Stimulated activated CD4-positive, alpha-beta T cell treated with anti-CD3 and anti-CD28 coated beads, Interleukin-15, amount 100 ng/mL, for 24 hours (primary cell): ENCODE results near the gene WDHD1.
"Not testable (repeated sequence)": the region's sequence is repeated elsewhere in the genome, so short reads cannot be mapped to it uniquely, and the experiment has no call there.

Experiments
- DNase-seq: peaks from one replicate; pipeline ENCODE4 v3.0.0-alpha.2; 2020

The WDHD1 gene

GRCh38 chr14:55045087-55045486 is 18.2 kb upstream of the WDHD1 start:
- DNase-seq = no peak

GRCh38 chr14:55043528-55043927 is 16.6 kb upstream of the WDHD1 start:
- DNase-seq = no peak

- no peak for DNase-seq
Observed at GRCh38 chr14:55038708-55039107, 11.8 kb upstream of the WDHD1 start.

- not testable (repeated sequence) for DNase-seq
Observed at GRCh38 chr14:55037995-55038394, 11.1 kb upstream of the WDHD1 start.

DNA sequence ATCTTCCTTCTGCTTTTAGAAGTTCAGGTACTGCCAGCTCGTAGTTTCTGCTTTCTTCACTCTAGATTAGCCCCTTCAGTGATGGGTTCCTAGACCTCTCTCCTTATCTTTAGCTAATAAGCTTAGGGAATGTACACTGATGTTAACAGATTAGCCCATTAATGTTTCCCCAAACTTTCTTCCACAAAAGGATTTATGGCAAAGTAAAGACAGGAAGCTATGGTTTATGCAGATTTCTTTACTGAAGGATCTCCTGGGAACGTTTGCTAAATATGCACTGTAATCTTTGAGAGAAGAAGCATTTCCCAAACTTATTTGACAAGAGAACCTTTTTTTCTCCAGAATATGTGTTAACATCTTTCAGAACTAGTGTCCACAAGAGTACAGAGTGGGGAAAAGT is 4.3 kb upstream of the WDHD1 start:
- no peak for DNase-seq

DNA sequence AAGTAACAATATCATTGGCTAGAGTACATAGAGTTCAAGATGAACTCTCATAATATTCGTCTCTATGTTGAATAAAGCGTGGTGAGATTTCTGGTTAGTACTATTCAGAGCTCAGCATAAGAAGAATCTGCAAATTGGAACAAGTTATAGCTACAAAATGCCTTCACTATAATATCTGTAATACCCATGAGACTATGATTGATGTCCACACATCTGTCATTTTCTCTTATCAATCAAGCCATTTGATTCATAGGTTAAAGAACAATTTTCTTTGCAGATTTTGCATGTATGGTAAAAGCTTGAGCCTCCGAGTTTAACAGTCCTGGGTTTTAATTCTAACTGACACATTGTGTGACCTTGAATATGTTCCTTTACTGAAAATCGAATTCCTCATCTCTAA is 1.6 kb upstream of the WDHD1 start:
- no peak for DNase-seq

DNA sequence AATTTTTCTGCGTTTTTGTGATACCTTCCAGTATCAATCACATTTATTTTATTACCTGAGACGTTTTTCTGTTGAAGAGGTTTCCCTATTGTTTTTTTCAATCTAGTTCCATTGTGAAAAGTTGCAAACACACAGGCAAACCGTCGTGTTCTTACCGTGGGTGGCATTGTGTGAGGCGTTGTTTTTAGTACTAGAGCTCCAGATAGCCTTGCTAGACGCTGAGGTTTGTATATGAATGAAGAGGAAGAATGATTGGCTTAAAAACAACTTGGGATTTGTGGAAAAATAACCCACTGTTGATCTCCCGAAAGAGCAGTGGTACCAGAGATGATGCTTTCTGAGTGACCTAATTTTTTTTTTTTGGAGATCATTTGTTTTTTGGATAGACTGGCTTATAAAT is 1.2 kb upstream of the WDHD1 start:
- no peak for DNase-seq

DNA sequence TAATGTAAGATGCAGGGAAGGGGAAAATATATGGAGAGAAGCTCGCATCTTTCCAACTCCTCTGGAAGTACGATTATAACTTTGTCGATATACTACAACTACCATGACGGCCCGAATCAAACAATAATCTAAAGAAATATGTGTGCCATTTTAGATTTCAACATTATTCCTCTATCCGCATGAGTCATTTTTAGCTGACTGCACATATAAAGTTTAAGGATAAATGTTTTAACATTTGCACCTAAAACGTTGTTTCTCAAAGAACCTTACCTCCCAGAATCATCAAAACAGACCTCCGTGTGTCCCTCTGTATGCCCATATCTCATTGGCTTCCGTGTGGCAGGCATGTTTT is 482 bp downstream of the WDHD1 start:
- no peak for DNase-seq

DNA sequence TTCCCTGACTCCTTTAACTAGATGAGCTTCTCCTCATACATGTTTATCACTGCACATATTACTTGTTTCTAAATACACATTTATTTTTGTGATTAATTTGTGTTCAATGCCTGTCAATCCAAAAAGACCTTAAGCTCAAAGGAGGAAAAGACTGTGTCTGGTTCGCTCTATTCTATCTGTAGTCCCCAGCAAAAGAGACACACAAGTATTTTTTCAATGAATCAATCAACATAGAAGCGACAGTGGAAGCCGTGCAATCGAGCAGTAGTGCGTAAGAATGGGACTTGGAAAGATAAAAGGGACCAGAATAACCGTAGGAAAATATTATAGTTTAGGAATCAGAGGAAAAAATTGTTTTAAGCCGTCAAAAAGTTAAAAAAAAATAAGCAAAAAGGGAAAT is 951 bp downstream of the WDHD1 start:
- DNase-seq = no peak

GRCh38 chr14:55024365-55024764 is 2.5 kb downstream of the WDHD1 start:
- not testable (repeated sequence) for DNase-seq

DNA sequence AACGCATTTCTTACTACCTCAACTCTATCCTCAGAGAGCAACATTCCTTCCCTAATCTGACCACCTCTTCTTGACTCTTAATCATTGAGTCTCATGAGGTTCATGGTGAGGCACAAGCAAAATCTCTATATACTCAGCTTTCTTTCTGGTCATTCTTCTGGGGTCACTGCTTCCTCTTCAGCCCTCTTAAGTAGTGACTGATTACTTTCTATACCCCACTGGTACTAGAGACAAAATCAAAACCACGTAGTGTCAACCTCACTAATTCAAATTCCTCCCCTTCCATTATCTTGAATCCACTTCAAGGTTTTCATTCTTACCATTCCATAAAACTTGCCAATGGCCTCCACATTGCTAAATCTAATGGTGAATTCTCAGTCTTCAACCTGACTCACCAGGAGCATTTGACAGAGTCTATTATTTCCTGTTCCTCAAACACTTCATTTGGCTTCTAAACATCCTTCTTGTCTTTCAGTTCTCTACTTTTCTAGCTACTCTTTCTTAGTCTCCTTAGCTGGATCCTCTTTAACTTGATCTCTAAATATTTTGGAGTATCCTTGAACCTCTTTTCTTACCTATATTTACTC is 6.8 kb downstream of the WDHD1 start:
- no peak for DNase-seq

DNA sequence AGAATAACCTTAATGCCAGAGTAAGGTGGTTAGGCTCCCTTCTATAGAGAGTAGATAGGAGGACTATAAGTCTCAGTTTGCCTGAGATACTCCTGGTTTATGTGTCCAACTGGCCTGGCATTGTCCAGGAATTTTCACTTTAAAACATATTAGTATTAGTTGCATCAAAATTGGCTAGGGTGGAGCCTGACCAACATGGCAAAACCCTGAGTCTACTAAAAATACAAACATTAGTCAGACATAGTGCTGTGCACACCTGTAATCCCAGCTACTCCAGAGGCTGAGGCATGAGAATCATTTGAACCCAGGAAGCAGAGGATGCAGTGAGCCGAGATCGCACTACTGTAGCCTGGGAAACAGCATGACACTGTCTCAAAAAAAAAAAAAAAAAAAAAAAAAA is 11.9 kb downstream of the WDHD1 start:
- DNase-seq = no peak

GRCh38 chr14:55005071-55005470 is 21.8 kb downstream of the WDHD1 start:
- DNase-seq = no peak

- no peak for DNase-seq
Observed at GRCh38 chr14:55000381-55000780, 26.5 kb downstream of the WDHD1 start.

DNA sequence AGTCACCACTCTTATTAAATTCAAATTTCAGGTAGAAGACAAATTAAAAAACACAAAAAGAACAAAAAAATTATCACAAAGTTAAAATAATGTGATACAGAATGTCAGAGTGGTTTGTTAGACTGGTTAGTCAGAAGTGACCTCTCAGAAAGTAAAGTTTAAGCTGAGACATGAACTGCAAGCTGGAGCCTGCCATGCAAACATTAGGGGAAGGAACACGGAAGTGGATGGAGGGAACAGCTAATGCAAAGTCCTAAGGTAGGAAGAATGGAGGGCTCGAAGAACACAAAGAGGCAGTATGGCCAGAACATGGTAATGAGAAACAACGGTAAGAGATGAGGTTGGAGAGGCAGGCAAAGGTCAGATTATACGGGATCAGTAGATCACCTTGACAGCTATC is 41.7 kb downstream of the WDHD1 start:
- no peak for DNase-seq

DNA sequence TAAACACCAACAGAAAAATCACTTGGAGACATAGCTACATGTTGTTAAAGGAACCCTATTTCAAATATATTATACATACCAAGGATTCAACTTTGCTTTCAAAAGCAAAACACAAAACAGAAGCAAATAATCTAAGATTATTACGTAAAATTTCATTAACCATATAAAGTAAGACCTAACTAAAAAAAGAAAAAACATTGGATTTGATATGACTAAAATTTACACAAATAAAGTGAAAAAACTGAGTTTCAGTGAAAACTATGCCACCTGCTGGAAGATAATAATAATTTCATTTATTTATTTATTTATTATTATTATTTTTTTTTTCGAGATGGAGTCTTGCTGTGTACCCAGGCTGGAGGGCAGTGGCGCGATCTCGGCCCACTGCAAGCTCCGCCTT is 45.2 kb downstream of the WDHD1 start:
- no peak for DNase-seq

- DNase-seq = no peak
Observed at GRCh38 chr14:54979039-54979438, 47.9 kb downstream of the WDHD1 start.

DNA sequence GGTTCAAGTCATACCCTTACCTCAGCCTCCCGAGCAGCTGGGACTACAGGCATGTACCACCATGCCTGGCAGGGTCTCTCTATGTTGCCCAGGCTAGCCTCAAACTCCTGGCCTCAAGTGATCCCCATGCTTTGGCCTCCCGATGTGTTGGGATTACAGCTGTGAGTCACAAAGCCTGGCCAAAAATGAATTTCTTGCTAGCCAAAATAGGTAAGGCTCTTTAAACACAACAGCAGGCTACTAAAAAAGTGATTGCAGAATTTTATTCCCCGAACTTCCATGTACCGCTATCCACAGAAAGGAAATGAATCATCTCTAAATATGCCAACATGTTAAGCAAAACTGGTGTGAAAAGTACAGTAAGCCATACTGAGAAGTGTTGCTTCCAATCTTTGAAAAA is 50.6 kb downstream of the WDHD1 start:
- DNase-seq = no peak

DNA sequence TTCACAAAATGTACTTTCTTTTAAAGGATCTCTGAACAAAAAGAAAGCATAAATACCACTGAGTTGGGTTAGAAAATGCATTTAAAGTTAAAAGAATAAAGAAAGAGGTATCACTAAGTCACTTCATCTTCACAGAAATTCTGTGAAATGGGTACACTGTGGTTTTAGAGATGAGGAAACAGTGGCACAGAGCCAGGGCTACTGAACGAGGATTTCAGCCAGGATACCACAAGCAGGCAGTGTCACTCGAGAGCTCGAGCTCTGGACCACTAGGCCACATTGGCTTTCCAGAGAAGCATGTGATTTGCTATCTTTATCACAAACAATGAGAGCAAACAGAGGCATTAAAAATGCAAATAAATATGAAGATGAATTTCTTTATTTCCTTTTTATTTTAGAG is 51.0 kb downstream of the WDHD1 start:
- no peak for DNase-seq

GRCh38 chr14:54974788-54975414 is 52.0 kb downstream of the WDHD1 start:
- DNase-seq = no peak

GRCh38 chr14:54967496-54967895 is 59.4 kb downstream of the WDHD1 start:
- no peak for DNase-seq

GRCh38 chr14:54955143-54955542 is 71.8 kb downstream of the WDHD1 start:
- DNase-seq = no peak

DNA sequence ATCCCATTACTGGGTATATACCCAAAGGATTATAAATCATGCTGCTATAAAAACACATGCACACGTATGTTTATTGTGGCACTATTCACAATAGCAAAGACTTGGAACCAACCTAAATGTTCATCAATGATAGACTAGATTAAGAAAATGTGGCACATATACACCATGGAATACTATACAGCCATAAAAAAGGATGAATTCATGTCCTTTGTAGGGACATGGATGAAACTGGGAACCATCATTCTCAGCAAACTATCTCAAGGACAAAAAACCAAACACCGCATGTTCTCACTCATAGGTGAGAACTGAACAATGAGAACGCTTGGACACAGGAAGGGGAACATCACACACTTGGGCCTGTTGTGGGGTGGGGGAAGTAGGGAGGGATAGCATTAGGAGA is 73.3 kb downstream of the WDHD1 start:
- not testable (repeated sequence) for DNase-seq

DNA sequence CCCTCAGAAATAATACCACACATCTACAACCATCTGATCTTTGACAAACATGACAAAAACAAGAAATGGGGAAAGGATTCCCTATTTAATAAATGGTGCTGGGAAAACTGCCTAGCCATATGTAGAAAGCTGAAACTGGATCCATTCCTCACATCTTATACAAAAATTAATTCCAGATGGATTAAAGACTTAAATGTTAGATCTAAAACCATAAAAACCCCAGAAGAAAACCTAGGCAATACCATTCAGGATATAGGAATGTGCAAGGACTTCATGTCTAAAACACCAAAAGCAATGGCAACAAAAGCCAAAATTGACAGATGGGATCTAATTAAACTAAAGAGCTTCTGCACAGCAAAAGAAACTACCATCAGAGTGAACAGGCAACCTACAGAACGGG is 74.1 kb downstream of the WDHD1 start:
- not testable (repeated sequence) for DNase-seq

DNA sequence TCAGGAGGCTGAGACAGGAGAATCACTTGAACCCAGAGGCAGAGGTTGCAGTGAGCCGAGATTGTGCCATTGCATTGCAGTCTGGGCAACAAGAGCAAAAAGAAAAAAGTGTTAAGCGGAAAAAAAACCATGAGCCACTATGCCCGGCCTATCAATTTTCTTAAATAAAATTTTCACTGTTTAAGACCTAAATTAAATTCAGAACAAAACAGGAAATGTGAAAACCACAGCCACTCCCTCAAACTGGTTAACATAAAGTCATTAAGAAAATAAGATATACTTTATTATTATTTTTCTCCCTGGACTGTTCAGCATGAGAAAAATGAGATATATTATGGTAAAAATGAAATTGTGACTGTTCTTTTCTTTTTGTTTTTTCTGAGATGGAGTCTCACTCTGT is 79.7 kb downstream of the WDHD1 start:
- no peak for DNase-seq
